Glomerular visceral epithelial cell (primary cell): ENCODE measurements around the gene CAPZA2.
A peak's percentile ranks its signal among the peaks of the same experiment; 100 is the strongest.
"Not testable (repeated sequence)": the region's sequence is repeated elsewhere in the genome, so short reads cannot be mapped to it uniquely, and the experiment has no call there.

Experiments used
- DNase-seq: peaks from one replicate; pipeline ENCODE4 v3.0.0-alpha.2; 2016; ENCODE audit errors: extremely low spot score

CAPZA2 gene

GRCh38 chr7:116918704-116919103 is 56.3 kb downstream of the CAPZA2 start:
- DNase-seq = no peak

- DNase-seq = no peak
These were observed 58.0 kb downstream of the CAPZA2 start for GRCh38 chr7:116920359-116920758.

GRCh38 chr7:116922545-116922944 is 60.2 kb downstream of the CAPZA2 start:
- no peak for DNase-seq

DNA sequence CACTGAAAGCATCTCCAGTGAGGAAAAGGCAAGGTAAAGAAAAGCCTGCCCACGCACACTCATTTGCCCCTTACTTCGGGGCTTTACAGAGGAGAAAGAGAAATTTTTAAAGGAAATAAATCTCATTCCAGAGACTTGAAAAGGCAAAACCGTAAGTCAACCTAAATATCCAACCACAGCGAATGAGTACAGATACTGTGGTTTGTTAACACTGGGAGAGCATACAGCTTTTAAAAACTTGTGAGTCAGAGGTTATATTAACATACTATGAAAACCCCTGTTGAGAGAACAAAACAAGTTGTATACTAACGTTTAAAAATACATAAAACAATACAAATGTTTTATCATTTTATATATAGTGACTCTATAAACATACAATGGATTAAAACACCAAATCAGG is 62.4 kb downstream of the CAPZA2 start:
- peak; percentile 3 for DNase-seq

GRCh38 chr7:116929021-116929420 is 66.6 kb downstream of the CAPZA2 start:
- no peak for DNase-seq

DNA sequence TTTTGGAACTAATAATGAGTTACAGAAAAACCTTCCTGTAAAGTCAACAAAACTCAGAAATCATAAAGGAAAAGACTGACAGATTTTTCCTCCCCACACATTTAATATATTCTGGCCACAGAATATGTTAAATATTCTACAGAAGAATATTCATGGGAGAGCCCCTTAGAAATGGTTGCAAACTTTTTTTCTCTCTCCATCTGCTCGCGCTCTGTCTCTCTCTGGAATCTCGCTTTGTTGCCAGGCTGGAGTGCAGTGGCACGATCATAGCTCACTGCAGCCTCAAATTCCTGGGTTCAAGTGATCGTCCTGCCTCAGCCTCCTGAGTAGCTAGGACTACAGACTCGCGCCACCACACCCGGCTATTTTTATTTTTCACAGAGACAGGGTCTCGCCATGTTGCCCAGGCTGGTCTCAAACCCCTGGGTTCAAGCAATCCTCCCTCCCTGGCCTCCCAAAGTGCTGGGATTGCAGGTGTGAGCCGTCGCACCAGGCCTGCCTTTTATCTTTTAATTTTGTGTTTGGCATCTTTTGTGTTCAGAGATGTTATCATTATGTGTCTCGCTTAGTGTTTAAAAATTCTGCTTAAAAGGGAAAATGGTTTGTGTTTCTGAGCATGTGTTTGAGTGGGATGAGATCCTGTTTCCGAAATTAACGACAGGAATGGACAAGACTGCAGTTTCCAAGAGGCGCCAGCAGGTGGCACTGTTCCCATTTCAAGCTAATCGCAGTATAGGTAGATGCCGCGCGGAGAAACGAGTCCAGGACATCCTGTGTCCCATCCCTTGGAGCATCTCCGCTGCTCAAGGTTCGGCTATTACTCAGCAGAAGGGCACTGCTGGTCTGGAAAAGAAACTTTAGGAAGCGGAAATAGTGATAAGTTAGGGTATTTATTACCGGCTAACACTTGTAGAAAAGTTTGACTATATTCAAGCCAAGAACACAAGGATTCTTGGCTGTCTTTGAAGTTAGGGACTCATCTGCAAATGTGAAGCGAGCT is 67.8 kb downstream of the CAPZA2 start:
- DNase-seq = peak; percentile 78

DNA sequence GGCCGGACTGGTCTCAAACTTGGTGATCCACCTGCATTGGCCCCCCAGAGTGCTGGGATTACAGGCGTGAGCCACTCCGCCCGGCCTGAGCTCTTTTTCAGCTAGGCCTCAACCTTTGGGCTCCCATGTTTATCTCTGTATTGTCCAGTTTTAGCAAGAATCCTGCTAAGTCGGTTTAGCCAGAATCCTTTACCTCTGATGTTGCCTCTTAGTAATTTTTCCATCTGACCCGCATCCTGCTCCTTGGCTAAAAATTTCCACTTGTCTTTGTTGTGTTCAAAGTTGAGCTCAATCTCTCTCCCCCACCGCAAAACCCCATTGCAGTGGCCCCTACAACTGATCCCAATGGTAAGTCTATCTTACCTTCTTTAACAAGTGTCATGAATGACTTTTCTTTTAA is 70.2 kb downstream of the CAPZA2 start:
- DNase-seq = no peak

GRCh38 chr7:116933465-116933864 is 71.1 kb downstream of the CAPZA2 start:
- no peak for DNase-seq

DNA sequence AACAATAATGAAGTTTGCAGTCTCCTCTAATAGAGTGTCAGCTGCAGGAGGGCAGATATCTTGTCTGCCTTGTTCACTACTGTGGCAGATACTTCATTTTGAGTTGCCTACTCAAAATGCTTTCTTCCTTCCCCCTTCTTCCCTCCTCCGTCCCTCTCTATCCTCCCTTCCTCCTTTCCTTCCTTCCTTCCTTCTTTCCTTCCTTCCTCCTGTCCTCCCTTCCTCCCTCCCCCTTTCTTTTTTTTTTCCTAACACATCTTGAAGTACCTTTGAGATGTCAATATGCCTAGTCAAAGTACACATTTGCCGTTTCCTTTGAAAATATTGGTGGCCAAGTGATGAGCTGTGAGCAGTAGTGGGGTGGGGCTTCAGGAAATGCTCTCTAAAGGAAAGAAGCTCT is 72.2 kb downstream of the CAPZA2 start:
- DNase-seq = no peak

DNA sequence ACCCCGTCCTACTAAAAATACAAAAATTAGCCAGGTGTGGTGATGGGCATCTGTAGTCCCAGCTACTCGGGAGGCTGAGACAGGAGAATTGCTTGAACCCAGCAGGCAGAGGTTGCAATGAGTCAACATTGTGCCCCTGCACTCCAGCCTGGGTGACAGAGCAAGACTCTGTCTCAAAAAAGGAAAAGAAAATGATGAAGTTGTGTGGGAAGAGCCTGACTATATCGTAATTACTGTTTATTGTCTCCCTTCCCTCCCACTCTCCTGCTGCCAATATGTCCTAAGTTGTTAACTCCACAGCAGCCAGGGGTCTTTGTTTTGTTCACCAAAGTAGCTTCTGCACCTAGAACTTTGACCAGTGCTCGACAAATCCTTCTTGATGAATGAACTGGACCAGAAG is 74.5 kb downstream of the CAPZA2 start:
- not testable (repeated sequence) for DNase-seq

DNA sequence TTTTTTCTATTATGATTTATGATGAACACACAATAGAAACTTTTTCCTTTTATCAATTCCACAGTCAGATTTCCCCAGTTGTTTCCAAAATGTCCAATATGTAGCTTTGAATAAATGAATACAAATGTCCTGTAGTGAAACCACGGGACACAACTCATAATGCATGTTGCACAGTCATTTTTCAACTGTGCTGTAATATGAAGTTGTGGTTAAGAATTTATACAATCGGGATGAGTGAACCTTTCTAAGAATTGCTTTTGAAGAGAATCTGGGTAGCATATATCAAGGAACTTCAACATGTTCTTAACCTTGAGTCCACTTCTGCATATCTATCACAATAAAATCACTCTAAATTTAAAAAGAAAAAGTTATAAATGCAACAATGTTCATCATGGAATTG is 76.3 kb downstream of the CAPZA2 start:
- DNase-seq = no peak

GRCh38 chr7:116940689-116941370 is 78.4 kb downstream of the CAPZA2 start:
- DNase-seq = no peak

GRCh38 chr7:116942504-116942903 is 80.1 kb downstream of the CAPZA2 start:
- DNase-seq = no peak

GRCh38 chr7:116948934-116949333 is 86.5 kb downstream of the CAPZA2 start:
- DNase-seq = no peak

GRCh38 chr7:116949941-116950801 is 87.8 kb downstream of the CAPZA2 start:
- no peak for DNase-seq

GRCh38 chr7:116950889-116951351 is 88.5 kb downstream of the CAPZA2 start:
- DNase-seq = no peak

GRCh38 chr7:116951366-116952292 is 89.2 kb downstream of the CAPZA2 start:
- no peak for DNase-seq

GRCh38 chr7:116952635-116953371 is 90.4 kb downstream of the CAPZA2 start:
- peak; percentile 25 for DNase-seq

- DNase-seq = peak; percentile 70
These were observed 91.1 kb downstream of the CAPZA2 start, which contains the start of gene ST7 for GRCh38 chr7:116953372-116953905. Gene ST7, plus strand, starts transcription at chr7:116953501. Its CDS starts 40 bp downstream, at chr7:116953541.
